Activated T-helper 9 cell treated with anti-CD3 and anti-CD28 coated beads, Interleukin-2, amount 50 U/mL, for 16 hours (primary cell): Measurements from ENCODE around the gene EIF3D.

ENCODE experiments used
- DNase-seq: peaks from one replicate; pipeline ENCODE4 v3.0.0-alpha.2; 2020; ENCODE audit warnings: low read depth

EIF3D gene

DNA sequence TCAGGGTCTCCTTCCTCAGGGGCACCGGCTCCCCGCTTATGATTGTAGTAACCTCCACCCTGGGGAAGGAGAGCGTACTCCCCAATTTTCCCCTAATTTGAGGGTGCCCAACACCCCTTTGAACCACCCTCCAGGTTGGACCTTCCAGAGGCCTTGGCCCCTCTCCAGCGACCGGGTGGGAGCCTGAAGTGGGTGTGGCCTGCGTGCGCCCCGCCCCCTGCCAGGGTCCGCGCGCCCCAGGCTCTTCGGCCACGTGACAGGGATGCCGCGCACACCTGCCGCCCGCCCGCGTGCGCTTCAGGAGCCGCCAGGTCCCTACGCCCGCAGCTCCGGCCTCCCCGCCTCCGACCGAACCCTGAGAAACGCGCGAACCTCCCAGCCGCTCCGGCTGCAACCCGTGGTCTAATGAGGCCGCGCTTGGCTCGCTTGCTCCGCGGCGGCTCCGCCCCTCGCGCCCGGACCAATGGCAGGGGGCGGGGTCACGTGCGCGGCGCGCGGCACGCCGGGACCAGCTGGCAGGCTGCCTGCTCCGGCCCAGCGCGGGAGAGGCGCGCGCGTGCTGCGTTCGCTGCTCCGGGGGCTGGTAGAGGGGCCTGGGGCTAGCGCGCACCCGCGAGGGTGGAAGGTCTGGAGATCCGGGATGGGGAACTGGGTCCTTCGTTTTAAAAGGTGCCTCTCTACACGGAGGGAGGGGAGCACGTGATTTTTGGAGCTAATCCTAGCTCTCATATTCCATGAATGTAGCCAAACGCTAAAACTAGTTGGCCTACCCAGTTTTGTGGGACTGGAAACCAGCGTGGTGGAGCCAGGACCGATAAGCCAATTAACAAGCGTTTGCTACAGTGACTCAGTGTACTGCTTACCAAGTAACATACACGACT, 22.1 kb downstream of the EIF3D start, which contains the start of gene FOXRED2:
Gene FOXRED2, minus strand, starts transcription at position 404 of the 881 bp plus-strand sequence. CDS start 618 bp downstream, outside the sequence.
- DNase-seq: peak; percentile 80

DNA sequence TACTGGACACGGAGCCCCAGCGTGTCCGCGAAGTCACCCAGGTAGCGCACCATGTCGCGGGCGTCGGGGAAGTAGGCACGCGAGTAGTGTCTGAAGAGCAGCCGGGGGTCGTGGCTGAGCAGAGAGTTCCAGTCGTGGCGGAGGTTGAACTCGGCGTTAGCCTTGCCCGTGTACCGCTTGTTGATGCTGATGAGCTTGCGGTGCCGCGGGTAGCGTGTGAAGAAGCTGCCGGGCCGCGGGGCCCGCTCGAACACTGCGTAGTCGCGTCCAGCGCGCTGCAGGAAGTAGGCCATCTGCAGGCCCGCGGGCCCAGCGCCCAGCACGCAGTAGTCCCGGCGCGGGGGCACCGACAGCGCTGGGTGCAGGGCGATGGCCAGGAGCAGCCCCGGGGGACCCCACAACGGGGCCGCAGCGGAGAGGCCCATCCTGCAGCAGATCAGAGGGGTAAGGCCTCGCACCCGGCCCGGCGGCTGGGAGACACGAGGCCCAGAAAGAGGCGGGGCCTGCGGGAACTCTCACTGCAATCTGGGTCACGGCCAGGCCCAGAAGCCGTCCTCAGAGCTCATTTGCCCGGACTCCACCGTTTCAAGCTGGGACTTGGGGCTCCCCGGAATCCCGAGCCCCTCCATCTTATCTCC, 22.8 kb downstream of the EIF3D start:
- no peak for DNase-seq

DNA sequence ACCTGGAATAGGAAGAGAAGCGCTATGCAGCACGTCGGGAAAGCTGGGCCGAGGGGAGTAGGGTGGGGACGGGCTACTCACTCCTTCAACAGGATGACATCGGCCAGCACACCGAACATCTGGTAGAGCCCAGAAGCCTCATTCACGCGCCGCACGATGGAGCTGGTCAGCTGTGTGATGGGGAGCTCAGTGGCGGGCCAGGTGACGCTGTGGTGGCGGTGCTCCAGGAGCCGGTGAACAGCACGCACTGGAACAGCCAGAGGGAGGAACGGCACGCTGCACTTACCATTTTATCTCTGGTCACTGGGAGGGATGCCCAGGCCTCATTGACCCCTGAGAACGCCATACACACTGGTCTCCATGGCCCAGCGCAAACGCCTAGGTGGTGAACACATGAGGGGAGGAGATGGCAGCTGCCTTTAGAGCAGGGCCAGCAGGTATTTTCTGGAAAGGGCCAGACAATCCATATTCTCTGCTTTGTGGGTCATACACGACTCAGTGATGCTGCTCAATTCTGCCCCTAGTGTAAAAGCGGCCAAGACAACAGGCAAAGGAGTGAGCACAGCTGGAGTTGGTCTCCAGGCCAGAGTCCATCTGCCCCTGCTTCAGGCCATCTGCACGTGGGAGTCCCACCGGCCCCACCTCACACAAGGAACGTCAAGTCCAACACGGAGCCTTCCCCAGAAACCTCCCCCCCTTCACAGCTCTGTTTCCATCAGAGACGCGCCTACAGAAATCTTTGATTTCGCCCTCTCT, 30.9 kb downstream of the EIF3D start:
- no peak for DNase-seq

DNA sequence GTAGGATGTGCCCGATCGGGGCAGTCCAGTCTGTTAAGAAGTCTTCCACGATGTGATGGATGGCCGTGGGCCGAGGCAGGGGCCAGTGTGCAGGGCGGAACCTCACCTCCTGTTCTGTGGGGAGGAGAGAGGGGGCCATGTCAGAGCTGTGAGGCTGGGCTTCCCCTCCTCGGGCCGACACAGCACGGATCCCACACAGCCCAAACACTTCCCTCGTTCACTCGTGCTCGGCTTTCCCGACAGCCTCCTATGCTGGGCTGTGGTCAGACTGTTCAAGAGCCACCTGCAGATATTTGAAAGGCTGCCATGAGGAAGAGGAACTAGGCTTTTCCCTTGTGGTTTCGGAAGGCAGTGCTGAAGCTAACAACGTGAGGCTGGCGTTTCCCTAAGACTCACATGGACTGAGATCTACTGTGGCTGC, 35.3 kb downstream of the EIF3D start:
- no peak for DNase-seq

DNA sequence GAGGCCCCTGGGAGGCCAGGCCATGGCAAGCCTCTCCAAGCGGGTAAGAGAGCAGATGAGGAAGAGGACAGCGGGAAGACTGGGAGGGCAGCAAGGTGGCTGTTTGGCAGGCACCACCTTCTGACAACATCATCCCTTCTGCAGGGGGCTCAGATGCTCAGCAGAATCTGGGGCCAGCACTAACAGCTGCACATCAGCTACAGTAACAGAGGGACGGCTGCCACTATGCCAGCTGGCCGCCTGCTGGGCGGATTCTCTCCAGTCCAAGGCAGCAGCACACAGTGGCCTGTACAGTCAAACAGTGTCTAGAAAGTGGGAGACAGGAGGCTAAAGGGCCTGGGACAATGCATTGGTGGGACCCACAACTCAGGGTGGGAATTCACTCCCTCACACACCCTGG, 36.9 kb downstream of the EIF3D start:
- DNase-seq: no peak

DNA sequence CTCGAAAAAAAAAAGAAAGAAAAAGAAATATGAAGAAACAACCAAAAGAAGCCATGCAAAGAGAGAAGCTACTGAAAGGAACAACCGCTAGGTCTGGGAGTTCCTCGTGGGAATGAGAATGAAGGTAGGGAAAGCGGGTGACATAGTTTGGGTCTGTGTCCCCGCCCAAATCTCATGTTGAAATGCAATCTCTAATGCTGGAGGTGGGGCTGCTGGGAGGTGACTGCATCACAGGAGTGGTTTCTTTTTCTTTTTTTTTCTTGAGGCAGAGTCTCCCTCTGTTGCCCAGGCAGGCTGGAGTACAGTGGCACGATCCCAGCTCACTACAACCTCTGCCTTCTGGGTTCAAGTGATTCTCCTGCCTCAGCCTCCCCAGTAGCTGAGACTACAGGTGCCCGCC, 37.8 kb downstream of the EIF3D start:
- no peak for DNase-seq

DNA sequence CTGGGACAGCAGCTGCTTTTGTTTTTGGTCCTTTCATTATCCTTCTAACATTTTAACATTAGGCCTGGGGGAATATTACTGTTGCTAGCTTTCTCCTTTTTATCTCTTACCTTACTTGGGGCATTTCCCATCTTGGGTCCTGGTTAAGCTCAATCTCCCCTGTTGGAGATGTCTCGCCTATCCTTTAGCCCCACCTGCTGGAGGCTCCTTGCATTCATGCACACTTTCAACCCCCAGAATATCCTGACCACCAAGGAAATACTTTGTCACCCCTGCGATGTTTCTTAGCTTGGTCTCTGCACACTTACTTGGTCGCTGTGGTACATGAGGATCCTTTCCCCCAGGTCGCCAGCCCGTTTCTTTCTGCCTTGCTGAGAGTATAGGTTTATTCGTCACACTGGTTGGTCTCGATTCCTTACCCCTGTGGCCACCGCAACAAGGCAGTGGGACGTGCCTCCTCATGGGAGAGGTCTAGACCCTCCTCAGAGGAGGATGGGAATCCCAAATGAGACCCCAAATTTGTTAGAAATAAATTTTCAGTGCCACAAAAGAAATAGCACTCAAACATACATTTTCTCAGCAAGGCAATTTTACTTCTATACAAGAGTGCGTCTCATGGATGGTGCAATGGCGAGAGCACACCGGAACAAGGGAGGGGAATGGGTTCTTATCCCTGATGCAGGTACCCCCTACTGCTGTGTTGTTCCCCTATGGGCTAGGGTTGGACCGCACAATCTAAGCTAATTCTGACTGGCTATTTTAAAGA, 42.2 kb downstream of the EIF3D start:
- DNase-seq: peak; percentile 41

DNA sequence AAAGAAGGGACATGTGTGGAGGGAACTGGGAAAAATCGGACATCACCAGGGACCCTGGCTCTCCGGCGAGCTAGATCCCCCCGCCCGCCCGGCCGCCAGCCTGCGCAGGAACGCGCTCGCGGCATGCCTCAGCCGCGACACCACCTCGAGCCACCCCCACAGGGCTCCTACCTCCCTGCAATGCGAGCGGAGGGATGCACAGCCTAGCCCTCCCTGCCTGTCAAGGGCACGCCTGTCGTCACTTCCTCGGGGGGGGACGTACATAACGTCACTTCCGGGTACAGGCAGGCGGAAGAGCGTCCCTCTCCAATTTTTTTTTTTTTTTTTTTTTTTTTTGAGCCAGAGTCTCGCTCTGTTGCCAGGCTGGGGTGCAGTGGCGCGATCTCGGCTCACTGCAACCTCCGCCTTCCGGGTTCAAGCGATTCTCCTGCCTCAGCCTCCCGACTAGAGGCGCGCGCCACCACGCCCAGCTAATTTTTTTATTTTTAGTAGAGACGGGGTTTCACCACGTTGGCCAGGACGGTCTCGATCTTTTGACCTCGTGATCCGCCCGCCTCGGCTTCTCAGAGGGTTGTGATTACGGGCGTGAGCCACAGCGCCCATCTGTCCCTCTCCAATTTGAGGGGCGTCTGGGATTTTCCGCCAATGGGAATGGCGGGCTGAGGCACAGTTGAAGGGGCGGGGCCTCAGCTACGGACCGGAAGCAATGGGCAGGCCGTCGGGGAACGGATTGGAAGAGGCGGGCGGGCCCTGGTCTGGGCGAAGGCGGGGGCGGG, 47.4 kb downstream of the EIF3D start, which contains the start of gene TXN2:
Gene TXN2, minus strand, starts transcription at position 248 of the 776 bp plus-strand sequence. CDS start 803 bp downstream, outside the sequence.
- DNase-seq: peak; percentile 89

DNA sequence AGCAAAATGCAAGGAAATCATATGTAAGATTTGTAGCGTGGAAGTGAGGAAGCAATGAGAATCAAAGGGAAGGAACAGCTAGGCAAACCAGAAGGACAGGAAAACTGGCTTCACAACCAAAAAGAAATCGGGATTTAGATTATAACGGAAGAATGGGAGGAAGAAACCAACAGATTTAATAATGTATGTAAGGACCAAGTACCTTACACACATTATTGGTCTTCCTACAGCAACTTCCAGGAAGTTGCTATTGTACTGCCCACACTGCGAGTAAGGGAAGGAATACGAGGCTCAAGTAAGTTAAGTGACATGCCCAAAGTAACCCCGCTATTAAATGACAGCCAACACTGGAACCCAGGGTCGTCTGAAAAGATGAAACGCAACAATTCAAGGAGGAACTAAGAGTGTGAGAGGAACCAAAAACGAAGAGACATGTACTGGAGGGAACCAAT, 48.0 kb downstream of the EIF3D start:
- no peak for DNase-seq

DNA sequence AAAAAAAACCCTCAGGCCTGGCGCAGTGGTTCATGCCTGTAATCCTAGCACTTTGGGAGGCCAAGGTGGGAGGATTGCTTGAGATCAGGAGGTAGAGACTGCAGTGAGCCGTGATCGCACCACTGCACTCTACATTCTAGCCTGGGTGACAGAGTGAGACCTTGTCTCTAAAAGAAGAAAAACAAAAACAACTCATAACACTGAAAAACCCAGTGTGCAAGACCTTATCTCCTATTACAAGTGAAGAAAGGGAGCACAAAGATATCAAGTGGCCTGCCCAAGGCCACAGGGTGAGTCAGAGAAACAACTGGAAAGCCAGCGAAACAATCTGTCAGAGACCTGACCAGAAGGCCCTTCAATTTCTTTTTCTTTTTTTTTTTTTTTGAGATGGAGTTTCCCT, 50.0 kb downstream of the EIF3D start:
- DNase-seq: no peak

DNA sequence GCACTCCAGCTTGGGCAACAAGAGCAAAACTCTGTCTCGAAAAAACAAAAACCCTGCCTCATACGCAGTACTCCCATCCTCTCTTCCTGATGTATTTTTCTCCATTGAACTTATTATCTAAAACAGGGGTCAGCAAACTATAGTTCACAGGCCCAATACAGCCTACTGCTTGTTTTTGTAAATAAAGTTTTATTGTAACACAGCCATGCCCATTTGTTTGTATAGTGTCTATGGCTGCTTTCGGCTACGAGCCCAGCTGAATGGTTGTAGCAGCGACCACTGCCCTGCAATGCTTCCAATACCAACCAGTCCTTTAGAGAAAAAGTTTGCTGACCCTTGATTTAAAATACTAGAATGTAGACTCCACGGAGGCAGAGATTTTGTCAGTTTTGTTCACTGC, 53.6 kb downstream of the EIF3D start:
- no peak for DNase-seq

DNA sequence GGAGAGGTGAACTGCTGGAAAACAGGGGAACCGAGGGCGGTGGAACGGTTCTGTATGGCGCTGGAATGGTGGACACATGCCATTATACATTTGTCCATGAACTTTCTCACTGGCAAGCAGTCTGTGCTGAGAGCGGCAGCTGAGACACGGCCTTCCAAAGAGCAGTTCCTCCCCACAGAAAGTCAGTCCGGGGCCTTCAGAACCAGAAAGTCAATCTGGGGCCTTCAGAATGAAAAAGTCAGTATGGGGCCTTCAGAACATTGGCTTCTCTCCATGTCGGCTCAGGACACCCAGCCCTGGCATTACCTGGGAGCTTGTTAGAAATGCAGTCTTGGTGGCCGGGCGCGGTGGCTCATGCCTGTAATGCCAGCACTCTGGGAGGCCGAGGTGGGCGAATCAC, 56.3 kb downstream of the EIF3D start:
- no peak for DNase-seq

DNA sequence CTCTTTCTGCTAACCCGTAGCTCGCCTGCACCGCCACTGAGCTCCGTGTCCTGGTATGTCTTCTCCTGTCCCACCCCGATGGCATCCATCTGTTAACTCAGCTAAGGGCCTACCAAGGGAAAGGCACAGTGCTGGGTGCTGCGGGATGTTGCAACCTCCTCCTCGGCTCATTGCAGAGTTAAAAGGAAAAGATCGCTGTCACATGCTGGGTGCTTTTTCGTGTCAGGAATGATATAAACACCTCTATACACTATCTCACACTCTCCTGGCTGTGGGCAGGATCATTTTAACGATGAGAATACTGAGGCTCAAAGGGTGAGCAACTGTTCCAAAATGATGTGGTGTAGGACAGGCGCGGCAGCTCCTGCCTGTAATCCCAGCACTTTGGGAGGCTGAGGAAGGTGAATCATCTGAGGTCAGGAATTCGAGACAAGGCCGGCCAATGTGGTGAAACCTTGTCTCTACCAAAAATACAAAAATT, 57.6 kb downstream of the EIF3D start:
- DNase-seq: no peak

DNA sequence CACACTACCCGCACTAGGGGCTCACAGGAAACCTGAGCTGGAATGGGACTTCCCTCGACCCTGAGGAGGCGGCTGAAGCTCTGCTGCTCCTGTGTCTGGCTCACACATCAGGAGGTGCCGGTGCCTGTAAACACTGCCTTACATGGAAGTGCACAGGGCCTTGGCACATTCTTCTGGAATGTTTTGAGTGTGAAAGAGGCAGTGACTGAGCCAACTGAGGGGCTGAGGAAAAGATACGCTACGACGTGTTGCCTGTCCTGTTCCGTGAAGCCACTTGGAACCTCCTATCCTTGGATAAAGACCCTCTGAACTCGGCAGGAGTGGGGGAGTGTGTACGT, 58.0 kb downstream of the EIF3D start:
- DNase-seq: no peak

DNA sequence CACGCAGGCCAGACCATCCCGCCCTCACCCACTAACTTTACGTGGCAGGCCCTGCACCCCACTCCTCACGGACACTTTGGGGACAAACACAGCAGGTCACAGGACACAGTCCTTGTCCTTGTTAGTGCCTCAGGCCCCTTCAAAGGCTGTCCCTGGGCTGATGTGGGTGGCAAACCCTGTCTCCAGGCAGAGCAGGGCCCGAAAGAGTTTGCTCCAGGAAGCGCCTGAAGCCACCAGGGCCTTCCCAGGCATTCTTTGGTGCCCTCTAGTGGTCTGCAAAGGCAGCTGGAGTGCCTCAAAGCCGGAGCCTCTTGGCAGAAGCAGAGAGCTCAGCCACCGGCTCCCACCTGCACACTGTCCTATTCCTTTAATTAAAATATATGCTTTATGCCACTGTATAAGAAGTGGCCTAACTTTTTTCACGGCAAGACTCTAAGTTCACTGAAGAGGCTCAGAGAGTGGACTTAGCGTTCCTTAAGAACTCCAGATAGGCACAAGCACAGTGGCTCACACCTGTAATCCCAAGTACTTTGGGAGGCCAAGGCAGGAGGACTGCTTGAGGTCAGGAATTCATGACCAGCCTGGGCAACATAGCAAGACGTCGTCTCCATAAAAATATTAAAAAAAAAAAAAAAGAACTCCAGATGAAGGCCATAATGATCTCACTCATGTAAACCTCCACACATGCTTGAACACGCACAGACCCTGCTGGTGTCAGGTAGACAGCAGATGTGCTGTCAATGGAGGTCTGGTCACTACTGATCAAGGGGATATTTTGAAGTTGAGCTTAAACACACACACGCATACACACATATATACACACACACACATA, 58.6 kb downstream of the EIF3D start:
- peak; percentile 66 for DNase-seq

DNA sequence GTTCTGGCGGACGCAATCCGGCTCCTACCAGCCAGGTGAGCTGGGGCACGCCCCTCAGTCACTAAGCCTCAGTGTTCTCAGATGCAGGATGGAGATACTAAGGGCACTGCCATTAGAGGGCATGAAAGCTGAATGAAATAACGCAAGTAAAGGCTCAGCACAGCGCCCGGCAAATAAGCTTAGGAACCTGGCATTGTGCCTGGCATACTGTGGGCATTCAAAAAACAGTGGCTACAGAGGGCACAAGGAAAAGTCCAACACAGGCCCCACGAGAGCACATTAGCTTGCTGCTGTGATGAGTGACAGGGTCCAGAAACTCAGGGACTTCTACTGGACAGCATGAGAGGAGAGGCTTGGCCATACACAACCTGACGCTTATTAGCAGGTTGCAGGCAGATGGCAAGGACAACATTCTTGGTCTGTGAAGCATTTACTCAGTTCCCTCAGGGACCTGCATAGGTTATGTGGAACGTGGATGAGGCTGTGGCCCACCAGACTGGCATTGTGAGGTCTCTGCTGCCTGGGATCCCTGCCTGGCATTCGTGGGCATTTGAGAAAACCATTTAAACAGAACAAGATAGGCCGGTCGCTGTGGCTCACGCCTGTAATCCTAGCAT, 59.8 kb downstream of the EIF3D start:
- DNase-seq: no peak

DNA sequence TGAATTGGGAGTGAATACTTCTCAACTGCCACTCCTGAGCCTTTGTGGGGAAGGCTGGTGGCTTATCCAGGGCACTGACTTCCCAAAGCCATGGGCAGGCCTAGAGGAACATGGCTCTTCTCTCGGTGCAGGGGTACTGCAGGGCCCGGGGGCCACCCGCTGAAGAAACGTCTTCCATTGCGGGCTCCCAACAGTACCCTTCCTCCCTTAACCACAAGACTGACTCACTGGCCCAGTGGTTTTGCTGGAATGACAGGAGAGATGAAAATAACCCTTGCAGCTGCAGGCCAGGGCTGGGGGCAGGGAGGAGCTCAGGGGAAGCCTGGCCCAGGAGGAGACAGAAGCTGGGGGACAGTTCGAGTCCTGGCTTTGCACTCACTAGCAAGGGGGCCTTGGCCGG, 61.0 kb downstream of the EIF3D start:
- DNase-seq: no peak

DNA sequence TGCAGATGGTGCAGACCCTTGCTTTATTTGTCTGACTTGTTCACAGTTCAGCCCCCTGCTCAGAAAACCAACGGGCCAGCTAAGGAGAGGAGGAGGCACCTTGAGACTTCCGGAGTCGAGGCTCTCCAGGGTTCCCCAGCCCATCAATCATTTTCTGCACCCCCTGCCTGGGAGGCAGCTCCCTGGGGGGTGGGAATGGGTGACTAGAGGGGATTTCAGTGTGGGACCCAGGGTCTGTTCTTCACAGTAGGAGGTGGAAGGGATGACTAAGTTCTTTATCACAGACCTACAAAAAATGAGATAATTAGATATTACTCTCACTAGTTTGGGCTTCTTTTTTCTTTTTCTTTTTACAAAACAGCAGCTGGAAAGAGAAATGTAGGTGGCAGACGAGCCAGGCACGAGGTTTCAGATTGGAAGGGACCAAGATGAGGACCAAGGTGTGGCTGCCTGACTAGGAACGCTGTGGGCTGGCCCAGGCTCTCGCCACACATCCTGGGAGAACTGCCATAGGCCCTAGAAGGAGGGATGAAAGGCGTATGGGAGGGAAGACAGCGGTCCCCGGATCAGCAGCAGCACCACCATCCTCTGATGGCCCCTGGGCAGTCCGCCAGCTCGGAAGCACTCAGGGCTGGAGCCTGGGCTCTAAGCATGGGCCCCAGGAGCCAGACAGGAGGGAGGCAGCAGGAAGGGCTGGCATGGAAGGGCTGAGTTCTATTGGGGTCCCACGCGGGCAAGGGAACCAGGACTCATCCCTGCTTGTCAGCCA, 61.7 kb downstream of the EIF3D start:
- no peak for DNase-seq

DNA sequence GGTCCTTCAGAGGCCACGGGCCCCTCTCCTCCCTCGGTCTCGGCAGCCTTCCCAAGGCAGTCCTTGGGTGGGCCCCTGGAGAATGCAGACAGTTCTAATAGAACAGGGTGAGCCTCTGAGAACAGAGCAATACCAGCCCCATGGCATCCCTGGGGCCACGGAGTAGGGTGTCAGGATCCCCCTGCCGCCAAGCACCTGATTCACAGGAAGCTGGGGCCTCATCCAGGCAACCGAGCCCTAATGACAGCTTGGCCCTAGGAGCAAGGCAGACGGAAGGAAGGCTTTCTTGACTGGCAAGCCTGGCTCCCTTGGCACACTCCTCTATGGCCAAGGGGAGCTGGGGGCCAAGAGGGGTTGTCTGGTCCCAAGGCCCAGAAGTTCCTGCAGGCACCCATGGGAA, 62.7 kb downstream of the EIF3D start:
- DNase-seq: no peak
